NCI-H2029 treated with DMSO at 0.1 percent for 48 hours (cell line): ENCODE measurements around the gene KIFAP3.
"Not testable (repeated sequence)": the region's sequence is repeated elsewhere in the genome, so short reads cannot be mapped to it uniquely, and the experiment has no call there.

Experiments used
- DNase-seq: peaks from one replicate; lab custom pipeline; 2025; lab: John Stamatoyannopoulos, UW

KIFAP3 gene

DNA sequence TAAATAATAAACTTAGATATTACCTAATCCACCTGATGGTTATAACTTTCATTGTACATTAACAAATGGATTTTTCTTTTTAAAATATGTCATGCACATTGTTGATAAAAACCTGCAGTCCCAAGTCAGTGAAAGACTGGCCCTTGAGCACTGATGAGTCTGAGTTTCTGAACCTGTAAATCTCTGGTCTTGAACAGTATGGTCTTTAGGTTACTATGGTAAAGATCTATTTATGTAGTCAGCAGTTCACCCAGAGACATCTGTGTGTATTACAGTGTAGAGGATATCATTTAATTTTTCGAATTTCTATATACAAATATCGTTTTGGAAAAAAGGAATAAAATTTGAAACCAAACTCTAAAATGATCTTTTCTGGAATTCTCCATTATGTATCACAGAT is 150.4 kb downstream of the KIFAP3 start:
- DNase-seq: no peak

- no peak for DNase-seq
These were observed 153.4 kb downstream of the KIFAP3 start for GRCh38 chr1:169921080-169921479.

GRCh38 chr1:169918927-169919326 is 155.6 kb downstream of the KIFAP3 start:
- DNase-seq: no peak

GRCh38 chr1:169918220-169918619 is 156.3 kb downstream of the KIFAP3 start:
- not testable (repeated sequence) for DNase-seq

DNA sequence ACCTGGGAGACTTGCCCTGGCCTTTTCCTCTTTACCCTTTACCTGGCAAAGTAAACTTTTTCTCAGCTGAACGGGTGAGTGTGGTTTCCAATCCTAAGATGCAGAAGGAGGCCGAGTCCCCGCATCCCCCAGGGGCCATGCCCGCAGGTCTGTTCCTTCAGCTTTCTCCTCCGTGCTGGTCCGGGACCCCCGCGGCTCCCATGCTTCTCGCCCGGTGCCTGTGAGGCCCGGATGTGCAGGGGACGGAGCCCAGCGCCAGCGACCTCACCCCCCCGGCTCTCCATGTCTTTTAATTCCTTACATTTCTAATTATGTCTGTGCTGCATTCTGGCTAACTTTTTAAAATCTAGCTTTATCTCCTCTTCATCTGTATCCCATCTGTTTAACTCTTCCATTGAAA is 159.3 kb downstream of the KIFAP3 start:
- DNase-seq: no peak

DNA sequence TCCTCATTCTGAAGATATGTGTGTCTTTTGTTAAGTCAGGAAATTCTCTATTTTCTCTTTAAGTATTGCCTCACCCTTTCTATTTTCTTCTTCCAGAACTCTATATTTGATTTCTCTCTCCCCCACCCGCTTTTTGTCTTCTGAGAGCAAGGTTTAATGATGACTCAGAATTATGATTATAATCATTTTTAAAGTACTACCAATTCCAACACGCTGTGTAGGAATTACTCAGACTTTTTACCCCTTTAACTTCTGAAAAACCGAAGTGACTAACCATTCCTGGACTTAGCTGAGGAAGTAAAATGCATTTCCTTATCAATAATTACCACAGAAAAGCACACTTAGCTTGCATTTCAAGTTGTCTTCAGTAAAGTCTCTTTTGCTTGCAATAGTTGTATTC is 160.0 kb downstream of the KIFAP3 start:
- no peak for DNase-seq

GRCh38 chr1:169909499-169909898 is 165.0 kb downstream of the KIFAP3 start:
- no peak for DNase-seq

DNA sequence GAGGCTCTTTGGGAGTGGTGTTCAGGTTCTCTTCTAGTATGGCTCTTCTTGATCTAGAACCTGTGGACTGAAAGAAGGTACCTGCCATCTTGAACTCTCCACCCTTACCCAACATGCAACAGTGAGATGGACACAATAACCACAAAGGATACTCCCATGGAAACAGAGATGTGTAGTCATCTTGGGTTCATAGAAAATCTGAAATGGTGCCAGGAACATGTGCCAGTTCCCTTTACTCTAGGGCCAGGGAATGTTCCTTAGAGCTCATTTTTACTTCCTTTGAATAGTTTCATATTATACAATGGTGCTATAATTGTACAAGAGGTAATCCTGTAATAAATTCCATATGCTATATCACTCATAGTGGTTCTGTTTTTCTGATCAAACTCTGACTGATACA is 167.6 kb downstream of the KIFAP3 start:
- no peak for DNase-seq

DNA sequence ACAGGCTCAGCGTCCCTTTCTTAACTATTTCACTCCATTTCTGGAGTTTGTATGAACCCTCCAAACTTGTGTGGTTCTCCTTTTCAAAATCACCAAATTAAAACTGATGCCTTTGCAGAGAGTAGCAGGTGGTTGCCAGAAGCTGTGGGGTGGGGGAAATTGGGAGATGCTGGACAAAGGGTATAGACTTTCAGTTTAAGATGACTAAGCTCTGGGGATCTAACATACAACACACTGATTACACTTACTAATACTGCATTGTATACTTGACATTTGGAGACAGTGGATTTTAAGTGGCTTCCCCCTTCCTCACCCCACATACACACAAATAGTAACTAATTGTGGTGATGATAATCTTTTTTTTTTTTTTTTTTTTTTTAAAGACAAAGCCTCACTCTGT is 169.7 kb downstream of the KIFAP3 start:
- no peak for DNase-seq

- no peak for DNase-seq
These were observed 171.7 kb downstream of the KIFAP3 start for GRCh38 chr1:169902751-169903150.

GRCh38 chr1:169901115-169901514 is 173.4 kb downstream of the KIFAP3 start:
- no peak for DNase-seq

DNA sequence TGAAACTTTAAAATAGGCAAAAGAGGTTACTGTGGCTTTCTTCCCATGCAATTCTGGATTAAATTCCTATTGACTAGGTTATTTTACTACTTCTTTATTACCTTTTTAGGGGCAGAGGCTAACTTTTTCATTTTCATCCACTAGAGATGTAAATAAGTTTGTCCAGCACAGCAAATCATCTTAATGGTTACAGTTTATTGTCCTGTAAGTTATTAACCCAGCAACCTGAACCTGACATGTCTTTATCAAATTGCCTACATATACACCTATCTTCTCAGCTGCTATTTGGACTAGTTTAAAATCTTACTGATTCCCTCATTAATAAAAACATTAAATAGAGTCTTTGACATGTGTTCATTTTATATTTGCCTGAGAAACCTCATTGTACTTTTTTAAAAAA is 173.9 kb downstream of the KIFAP3 start:
- no peak for DNase-seq

DNA sequence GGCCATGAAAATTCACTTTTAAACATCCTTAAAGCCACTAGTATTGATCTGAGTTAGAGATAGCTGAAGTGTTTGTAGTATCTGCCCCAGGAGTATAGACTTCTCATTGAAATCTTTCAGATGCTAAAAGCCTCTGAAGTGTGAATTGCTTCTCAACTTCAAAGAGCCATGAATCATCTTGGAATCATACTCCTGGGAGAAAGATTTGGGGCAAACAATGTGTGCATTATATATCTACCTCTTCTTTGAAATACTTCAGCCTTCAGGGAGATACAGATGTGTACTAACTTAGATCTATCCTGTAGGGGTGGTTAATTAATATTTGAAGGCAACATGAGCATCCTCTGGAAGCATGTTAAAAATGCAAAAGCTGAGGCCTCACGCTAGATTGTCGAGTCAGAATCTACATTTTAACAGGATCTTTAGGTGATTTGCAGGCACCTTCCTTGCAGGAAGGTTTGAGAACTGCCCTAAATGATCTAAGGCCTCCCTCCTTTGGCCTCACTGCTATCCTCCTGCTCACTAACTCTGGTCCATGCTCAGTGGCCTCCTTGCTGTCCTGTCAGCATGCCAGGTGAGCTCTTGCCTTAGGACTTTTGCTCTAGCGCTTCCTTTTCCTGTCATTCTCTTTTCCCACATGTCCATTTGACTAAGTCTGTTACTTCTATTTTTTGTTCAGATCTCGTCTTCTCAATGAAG is 174.8 kb downstream of the KIFAP3 start:
- no peak for DNase-seq

DNA sequence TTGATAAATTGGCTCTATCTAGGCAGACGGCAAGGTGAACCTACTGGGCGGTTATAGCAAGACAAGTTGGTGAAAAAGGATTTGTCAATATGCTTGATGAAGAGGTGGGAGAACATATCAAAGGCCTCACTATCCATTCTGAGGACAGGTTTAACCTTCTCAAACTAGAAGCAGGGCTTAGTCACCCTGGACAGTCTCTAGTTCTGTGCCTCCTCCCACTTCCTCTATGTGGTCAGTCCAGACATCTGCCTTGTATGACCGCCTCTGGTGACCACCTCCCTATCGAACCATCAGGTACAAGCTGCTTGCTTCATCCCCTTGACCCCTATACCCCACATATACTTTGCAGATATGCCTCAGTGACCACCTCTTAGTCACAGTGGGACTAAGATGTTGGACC is 178.5 kb downstream of the KIFAP3 start:
- DNase-seq: no peak

GRCh38 chr1:169894424-169895145 is 179.9 kb downstream of the KIFAP3 start:
- no peak for DNase-seq

- peak; percentile 84 for DNase-seq
These were observed 180.7 kb downstream of the KIFAP3 start, which contains the start of gene SCYL3 for GRCh38 chr1:169893645-169894423. Gene SCYL3 (minus strand): TSS chr1:169893896. CDS start chr1:169888840, 5,056 bp downstream.

DNA sequence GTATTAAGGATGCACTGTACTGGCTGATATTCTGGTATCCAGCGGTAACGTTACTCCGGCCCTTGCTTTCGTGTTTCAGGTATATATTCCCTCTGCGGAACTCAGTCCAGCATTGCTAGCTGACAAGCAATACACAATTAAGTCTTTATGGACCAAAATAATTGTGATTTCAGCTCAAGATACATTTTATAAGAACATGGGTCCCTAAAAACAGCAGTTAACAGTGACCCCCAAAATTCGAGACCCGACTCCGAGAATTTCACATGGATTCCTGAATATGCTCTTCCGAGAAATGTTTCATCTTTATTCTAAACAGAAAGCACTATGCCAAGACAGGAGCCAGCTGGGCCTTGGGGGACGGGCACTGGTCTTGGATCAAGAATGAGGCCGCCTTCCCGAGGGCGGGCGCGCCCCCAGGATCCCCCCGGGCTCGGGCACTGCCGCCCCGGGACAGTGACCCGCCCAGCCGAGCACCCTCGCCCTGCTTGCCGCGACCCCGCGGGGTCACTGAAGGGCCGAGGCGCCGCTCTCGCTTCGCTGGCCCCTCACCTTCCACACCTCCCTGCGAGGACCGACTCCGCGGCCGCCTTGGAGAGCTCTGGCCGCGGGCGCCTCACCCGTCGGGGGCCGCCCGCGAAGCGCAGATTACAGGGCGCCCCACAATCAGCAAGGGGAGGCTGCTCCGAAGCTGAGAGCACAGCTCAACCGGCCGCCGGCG is 181.4 kb downstream of the KIFAP3 start:
- no peak for DNase-seq

DNA sequence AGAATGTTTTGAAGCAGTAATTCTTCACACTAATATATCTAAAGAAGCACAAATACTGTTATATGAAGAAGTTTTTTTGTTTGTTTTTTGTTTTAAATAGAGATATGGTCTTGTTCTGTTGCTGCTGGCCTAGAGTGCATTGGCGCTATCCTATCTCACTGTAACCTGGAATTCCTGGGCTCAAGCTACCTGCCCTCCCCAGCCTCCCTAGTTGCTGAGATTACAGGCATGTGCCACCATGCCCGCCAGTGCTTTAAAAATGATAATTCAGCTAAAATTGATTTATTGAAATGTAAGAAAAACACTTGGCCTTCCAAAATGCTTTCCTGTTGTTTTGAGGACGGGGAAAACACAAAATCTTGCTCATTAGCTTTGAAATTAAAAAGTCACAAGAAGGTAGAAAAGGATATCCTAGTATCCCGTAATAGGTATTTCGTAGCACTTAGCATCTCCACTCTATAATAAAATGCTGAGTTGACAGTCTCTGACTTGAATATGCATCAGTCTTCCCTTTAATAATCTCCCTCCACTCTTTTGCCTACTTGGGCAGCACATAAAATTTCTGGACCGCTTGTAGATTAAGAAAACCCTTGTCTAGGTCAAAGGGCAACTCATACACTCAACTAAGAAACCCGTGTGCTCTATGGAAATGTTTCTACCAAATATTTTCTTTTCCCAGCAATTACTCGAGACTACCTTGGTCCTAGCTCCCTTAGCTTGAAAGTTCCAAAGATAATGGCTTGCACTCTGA is 182.1 kb downstream of the KIFAP3 start:
- no peak for DNase-seq

DNA sequence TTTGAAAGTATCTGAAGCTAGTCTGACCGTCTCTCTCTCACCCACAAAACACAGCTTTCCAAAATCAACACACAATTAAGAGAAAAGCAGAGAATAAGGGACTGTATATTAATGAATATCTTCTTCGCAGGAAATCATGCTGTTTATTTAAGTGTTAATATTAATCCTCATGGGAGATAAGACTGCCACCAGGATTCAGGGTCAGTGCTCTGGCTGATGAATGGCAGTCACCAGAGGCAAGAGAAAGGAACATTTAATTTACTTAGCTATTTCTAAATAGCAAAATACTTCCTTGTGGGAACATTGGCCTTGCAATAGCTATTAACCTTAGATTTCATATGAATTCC is 183.0 kb downstream of the KIFAP3 start:
- DNase-seq: no peak

- DNase-seq: no peak
These were observed 183.5 kb downstream of the KIFAP3 start for GRCh38 chr1:169890761-169891538.

DNA sequence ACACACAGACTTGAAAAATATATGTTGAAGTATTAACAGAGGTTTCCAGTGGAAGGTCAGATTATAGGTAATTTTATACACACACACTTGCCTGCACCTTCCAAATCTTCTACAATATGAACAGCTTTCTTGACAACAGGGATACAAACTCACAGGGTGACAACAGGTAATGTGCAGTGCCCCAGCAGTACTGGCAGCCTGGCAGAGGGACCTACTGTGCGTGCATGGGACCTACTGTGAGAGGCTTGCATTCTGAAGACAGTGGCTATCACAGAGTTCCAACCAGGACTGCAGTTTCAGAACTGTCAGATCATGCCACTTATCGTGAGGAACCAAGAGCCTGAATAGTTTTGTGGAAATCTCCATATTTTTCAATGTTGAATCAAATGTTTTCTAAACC is 184.6 kb downstream of the KIFAP3 start:
- DNase-seq: no peak
